ENCODE measurements around the gene TLDC2.
"Not testable (repeated sequence)": the region's sequence is repeated elsewhere in the genome, so short reads cannot be mapped to it uniquely, and the experiment has no call there.

Gene TLDC2

GRCh38 chr20:36924167-36925045 is 48.5 kb downstream of the TLDC2 start:
- no peak overlapping the region for H3K4me3 ChIP-seq (ENCODE audit: low read length)
- TF ChIP-seq CTCF (IDR thresholded peaks at IDR 0.05; ENCODE audit: insufficient read depth, low read depth, low read length, missing control alignments) = no peak
- DNase-seq (ENCODE audit: low read depth) = peak; percentile 7

- H3K4me3 ChIP-seq (ENCODE audit: low read length) = no peak overlapping the region
- no peak for TF ChIP-seq CTCF (IDR thresholded peaks at IDR 0.05; ENCODE audit: insufficient read depth, low read depth, low read length, missing control alignments)
- DNase-seq (ENCODE audit: low read depth) = no peak
Measured at GRCh38 chr20:36925234-36925633, 49.3 kb downstream of the TLDC2 start.

GRCh38 chr20:36926653-36927200 is 50.8 kb downstream of the TLDC2 start:
- DNase-seq (ENCODE audit: low read depth) = no peak
- no peak for TF ChIP-seq CTCF (IDR thresholded peaks at IDR 0.05; ENCODE audit: insufficient read depth, low read depth, low read length, missing control alignments)
- no peak overlapping the region for H3K4me3 ChIP-seq (ENCODE audit: low read length)

- no peak for TF ChIP-seq CTCF (IDR thresholded peaks at IDR 0.05; ENCODE audit: insufficient read depth, low read depth, low read length, missing control alignments)
- DNase-seq (ENCODE audit: low read depth) = no peak
- H3K4me3 ChIP-seq (ENCODE audit: low read length) = no peak overlapping the region
Measured at GRCh38 chr20:36927704-36928103, 51.8 kb downstream of the TLDC2 start.

GRCh38 chr20:36929290-36929689 is 53.4 kb downstream of the TLDC2 start:
- TF ChIP-seq CTCF (IDR thresholded peaks at IDR 0.05; ENCODE audit: insufficient read depth, low read depth, low read length, missing control alignments) = no peak
- DNase-seq (ENCODE audit: low read depth) = peak; percentile 26
- no peak overlapping the region for H3K4me3 ChIP-seq (ENCODE audit: low read length)

- H3K4me3 ChIP-seq (ENCODE audit: low read length) = no peak overlapping the region
- no peak for TF ChIP-seq CTCF (IDR thresholded peaks at IDR 0.05; ENCODE audit: insufficient read depth, low read depth, low read length, missing control alignments)
- no peak for DNase-seq (ENCODE audit: low read depth)
Measured at GRCh38 chr20:36929691-36930090, 53.8 kb downstream of the TLDC2 start.

GRCh38 chr20:36932067-36932466 is 56.1 kb downstream of the TLDC2 start:
- DNase-seq (ENCODE audit: low read depth); H3K4me3 ChIP-seq (ENCODE audit: low read length): not testable (repeated sequence)
